DOHH2 (cell line): ENCODE data around the gene AKT1S1.

Source experiments
- H3F3A ChIP-seq: fragments of 200-600 bp; sonication (generic), shearing (Covaris generic); 2 replicates; pipeline ENCODE4 v1.6.0; 2016; ENCODE audit warnings: antibody characterized with exemption, mild to moderate bottlenecking; ENCODE audit not compliant: control insufficient read depth, insufficient read depth
- H3K27ac ChIP-seq: fragments of 200-600 bp; sonication (generic); 2 replicates; pipeline ENCODE4 v1.5.1; 2014; ENCODE audit warnings: low read depth, mild to moderate bottlenecking, low read length, moderate library complexity
- H3K27me3 ChIP-seq: fragments of 200-600 bp; sonication (generic); 2 replicates; pipeline ENCODE4 v1.6.1; 2014; ENCODE audit warnings: mild to moderate bottlenecking, low read length, mixed read lengths; ENCODE audit not compliant: control insufficient read depth
- H3K36me3 ChIP-seq: fragments of 200-600 bp; sonication (generic); 2 replicates; pipeline ENCODE4 v1.6.1; 2014; ENCODE audit warnings: mild to moderate bottlenecking, low read length, moderate library complexity, mixed read lengths; ENCODE audit not compliant: control insufficient read depth
- H3K4me1 ChIP-seq: fragments of 200-600 bp; sonication (generic); 2 replicates; pipeline ENCODE4 v1.6.1; 2014; ENCODE audit warnings: mild to moderate bottlenecking, low read length, mixed read lengths; ENCODE audit not compliant: control insufficient read depth
- H3K4me2 ChIP-seq: fragments of 200-600 bp; sonication (generic); 2 replicates; pipeline ENCODE4 v1.6.0; 2014; ENCODE audit warnings: mild to moderate bottlenecking, low read length, moderate library complexity
- H3K4me3 ChIP-seq: fragments of 200-600 bp; sonication (generic); 2 replicates; pipeline ENCODE4 v1.5.1; 2014; ENCODE audit warnings: mild to moderate bottlenecking, low read length, mixed read lengths
- H3K79me2 ChIP-seq: fragments of 200-600 bp; sonication (generic); 2 replicates; pipeline ENCODE4 v1.6.1; 2014; ENCODE audit warnings: mild to moderate bottlenecking, low read length, mixed read lengths; ENCODE audit not compliant: control insufficient read depth
- H3K9me2 ChIP-seq: fragments of 200-600 bp; sonication (generic); replicated peaks from 2 replicates; pipeline ENCODE4 v1.6.1; 2014; ENCODE audit warnings: mild to moderate bottlenecking, low read length, mixed read lengths; ENCODE audit not compliant: control insufficient read depth
- H3K9me3 ChIP-seq: fragments of 200-600 bp; sonication (generic); 2 replicates; pipeline ENCODE4 v1.6.1; 2014; ENCODE audit warnings: antibody characterized with exemption, low read length, mixed read lengths; ENCODE audit not compliant: control insufficient read depth, insufficient read depth
- H4K20me1 ChIP-seq: fragments of 200-600 bp; sonication (generic); 2 replicates; pipeline ENCODE4 v1.6.0; 2014; ENCODE audit warnings: low read depth, mild to moderate bottlenecking, antibody characterized with exemption, low read length, moderate library complexity; ENCODE audit not compliant: control insufficient read depth, insufficient read depth
- EZH2phosphoT487 ChIP-seq: fragments of 200-600 bp; sonication (generic); IDR thresholded peaks from 2 replicates; pipeline ENCODE4 v1.6.1; 2017; ENCODE audit warnings: borderline replicate concordance, mild to moderate bottlenecking, antibody characterized with exemption, low read length, moderate library complexity, mixed read lengths
- TF ChIP-seq, protein P1 (sequence below): fragments of 200-600 bp; sonication (generic); IDR thresholded peaks from one replicate; pipeline ENCODE4 v1.5.1; 2014; ENCODE audit warnings: antibody characterized with exemption, mild to moderate bottlenecking, low read depth, low read length; ENCODE audit not compliant: poor library complexity, severe bottlenecking

The AKT1S1 gene

DNA sequence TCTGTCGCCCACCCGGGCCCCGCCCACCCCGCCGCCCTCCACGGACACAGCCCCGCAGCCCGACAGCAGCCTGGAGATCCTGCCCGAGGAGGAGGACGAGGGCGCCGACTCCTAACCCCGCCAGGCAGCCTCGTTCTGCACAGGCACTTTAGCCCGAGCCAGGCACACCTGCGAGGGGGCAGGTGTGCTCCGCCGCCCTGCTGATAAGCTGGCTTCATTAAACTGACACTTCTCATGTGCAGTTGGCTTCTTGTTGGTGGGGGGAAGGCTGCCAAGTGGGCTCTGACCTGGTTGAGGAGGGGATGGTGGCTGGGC, 11.3 kb upstream of the AKT1S1 start:
- H3F3A ChIP-seq: peaks cover 5% of the 10 kb centered on the region; the same call in 1 of the 2 replicates
- no peaks in the 10 kb centered on the region for H3K9me3 ChIP-seq
- H3K9me2 ChIP-seq: no peaks in the 10 kb centered on the region
- no peaks in the 10 kb centered on the region for H4K20me1 ChIP-seq
- TF ChIP-seq, protein P1, sequence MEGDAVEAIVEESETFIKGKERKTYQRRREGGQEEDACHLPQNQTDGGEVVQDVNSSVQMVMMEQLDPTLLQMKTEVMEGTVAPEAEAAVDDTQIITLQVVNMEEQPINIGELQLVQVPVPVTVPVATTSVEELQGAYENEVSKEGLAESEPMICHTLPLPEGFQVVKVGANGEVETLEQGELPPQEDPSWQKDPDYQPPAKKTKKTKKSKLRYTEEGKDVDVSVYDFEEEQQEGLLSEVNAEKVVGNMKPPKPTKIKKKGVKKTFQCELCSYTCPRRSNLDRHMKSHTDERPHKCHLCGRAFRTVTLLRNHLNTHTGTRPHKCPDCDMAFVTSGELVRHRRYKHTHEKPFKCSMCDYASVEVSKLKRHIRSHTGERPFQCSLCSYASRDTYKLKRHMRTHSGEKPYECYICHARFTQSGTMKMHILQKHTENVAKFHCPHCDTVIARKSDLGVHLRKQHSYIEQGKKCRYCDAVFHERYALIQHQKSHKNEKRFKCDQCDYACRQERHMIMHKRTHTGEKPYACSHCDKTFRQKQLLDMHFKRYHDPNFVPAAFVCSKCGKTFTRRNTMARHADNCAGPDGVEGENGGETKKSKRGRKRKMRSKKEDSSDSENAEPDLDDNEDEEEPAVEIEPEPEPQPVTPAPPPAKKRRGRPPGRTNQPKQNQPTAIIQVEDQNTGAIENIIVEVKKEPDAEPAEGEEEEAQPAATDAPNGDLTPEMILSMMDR: no peak
- no peak for TF ChIP-seq EZH2phosphoT487
- peaks cover 34% of the 10 kb centered on the region for H3K4me1 ChIP-seq
- no peak overlapping the region for H3K27ac ChIP-seq
- H3K79me2 ChIP-seq: no peaks in the 10 kb centered on the region
- H3K4me3 ChIP-seq: no peak overlapping the region
- H3K36me3 ChIP-seq: peaks cover under 1% of the 10 kb centered on the region
- peaks cover 34% of the 10 kb centered on the region for H3K27me3 ChIP-seq
- peak overlapping the region; percentile 33 for H3K4me2 ChIP-seq

- Histone ChIP-seq H4K20me1 (no peaks in the 10 kb centered on the region), H3F3A (peaks cover 5% of the 10 kb centered on the region; the same call in 1 of the 2 replicates), H3K9me3 (peaks cover 2% of the 10 kb centered on the region; the same call in 1 of the 2 replicates), H3K27me3 (peaks cover 30% of the 10 kb centered on the region), H3K79me2 (no peaks in the 10 kb centered on the region), H3K36me3 (peaks cover 7% of the 10 kb centered on the region), H3K4me2 (peak overlapping the region; percentile 33), H3K4me3 (no peak overlapping the region), H3K9me2 (no peaks in the 10 kb centered on the region), H3K4me1 (peaks cover 34% of the 10 kb centered on the region), H3K27ac (no peak overlapping the region)
- no peak for TF ChIP-seq EZH2phosphoT487
- TF ChIP-seq, protein P1: no peak
Measured at GRCh38 chr19:49887665-49888509, 10.7 kb upstream of the AKT1S1 start.

GRCh38 chr19:49887037-49887664, 10.0 kb upstream of the AKT1S1 start:
- Histone ChIP-seq H3F3A (peaks cover 5% of the 10 kb centered on the region; the same call in 1 of the 2 replicates), H3K4me3 (no peak overlapping the region), H3K4me2 (no peak overlapping the region), H3K36me3 (peaks cover 13% of the 10 kb centered on the region), H3K9me3 (peaks cover 3% of the 10 kb centered on the region; the same call in 1 of the 2 replicates), H3K79me2 (no peaks in the 10 kb centered on the region), H4K20me1 (no peaks in the 10 kb centered on the region), H3K27me3 (peaks cover 25% of the 10 kb centered on the region), H3K4me1 (peaks cover 34% of the 10 kb centered on the region), H3K9me2 (no peaks in the 10 kb centered on the region), H3K27ac (no peak overlapping the region)
- no peak for TF ChIP-seq EZH2phosphoT487
- TF ChIP-seq, protein P1: no peak
